ENCODE measurements around the gene PPARG.

- TF ChIP-seq CTCF (IDR thresholded peaks at IDR 0.05 in 2 of 3, conservative IDR thresholded peaks at IDR 0.05 in 1 of 3; ENCODE audit: control insufficient read depth in 2 of 3, extremely low read depth in 1 of 3, insufficient read depth in 1 of 3, low read depth in 3 of 3, low read length in 3 of 3) (no peak), MTA3 (IDR thresholded peaks at IDR 0.05; ENCODE audit: borderline replicate concordance, low read length) (no peak)
Measured at GRCh38 chr3:12464181-12464580, 175.3 kb downstream of the PPARG start.
